Trophoblast cell (in vitro differentiated cells and primary cell): Measurements from ENCODE around the gene MRFAP1.

Source experiments
- DNase-seq, 2 donors: peaks; one replicate each; pipeline ENCODE4 v3.0.0-alpha.2; 2016
- H2AFZ ChIP-seq: 2 replicates; pipeline ENCODE4 v1.6.1; 2013; ENCODE audit warnings: low read length, moderate library complexity, mild to moderate bottlenecking; ENCODE audit not compliant: insufficient read depth, poor library complexity
- H2AK5ac ChIP-seq: 2 replicates; pipeline ENCODE4 v1.6.1; 2013; ENCODE audit warnings: mild to moderate bottlenecking, low read length
- H2BK120ac ChIP-seq: 2 replicates; pipeline ENCODE4 v1.6.1; 2013; ENCODE audit warnings: low read length, mild to moderate bottlenecking, moderate library complexity; ENCODE audit not compliant: insufficient read depth, poor library complexity
- H2BK12ac ChIP-seq: 2 replicates; pipeline ENCODE4 v1.6.1; 2013; ENCODE audit warnings: mild to moderate bottlenecking, low read length, moderate library complexity
- H2BK5ac ChIP-seq: 2 replicates; pipeline ENCODE4 v1.6.1; 2013; ENCODE audit warnings: low read length, low read depth, moderate library complexity, mild to moderate bottlenecking; ENCODE audit not compliant: poor library complexity
- H3K14ac ChIP-seq: 2 replicates; pipeline ENCODE4 v1.6.1; 2013; ENCODE audit warnings: mild to moderate bottlenecking, low read length
- H3K18ac ChIP-seq: 2 replicates; pipeline ENCODE4 v1.6.1; 2013; ENCODE audit warnings: mild to moderate bottlenecking, low read length
- H3K23ac ChIP-seq: 2 replicates; pipeline ENCODE4 v1.6.1; 2013; ENCODE audit warnings: low read length
- H3K27ac ChIP-seq: 2 replicates; pipeline ENCODE4 v1.5.1; 2013; ENCODE audit warnings: low read depth, mild to moderate bottlenecking, inconsistent platforms, low read length, moderate library complexity
- H3K27me3 ChIP-seq: 2 replicates; pipeline ENCODE4 v1.6.1; 2013; ENCODE audit warnings: inconsistent platforms, mild to moderate bottlenecking, low read length, moderate library complexity; ENCODE audit not compliant: insufficient read depth
- H3K36me3 ChIP-seq, 2 experiments: 1 replicate in 1 of 2; 2 replicates in 1 of 2; pipeline ENCODE4 v1.6.1; 2013; ENCODE audit warnings: low read length in 2 of 2, mild to moderate bottlenecking in 2 of 2, moderate library complexity in 1 of 2; ENCODE audit not compliant: insufficient read depth in 2 of 2, control insufficient read depth in 1 of 2
- H3K4ac ChIP-seq: 2 replicates; pipeline ENCODE4 v1.6.1; 2013; ENCODE audit warnings: low read depth, mild to moderate bottlenecking, low read length, moderate library complexity
- H3K4me1 ChIP-seq, 2 experiments: 1 replicate in 1 of 2; 2 replicates in 1 of 2; pipeline ENCODE4 v1.6.1; 2013; ENCODE audit warnings: low read length in 2 of 2, mild to moderate bottlenecking in 2 of 2, moderate library complexity in 1 of 2; ENCODE audit not compliant: insufficient read depth in 2 of 2, control insufficient read depth in 1 of 2
- H3K4me2 ChIP-seq: 2 replicates; pipeline ENCODE4 v1.6.1; 2013; ENCODE audit warnings: inconsistent platforms, mild to moderate bottlenecking, low read length, moderate library complexity
- H3K4me3 ChIP-seq: 2 replicates; pipeline ENCODE4 v1.5.1; 2013; ENCODE audit warnings: mild to moderate bottlenecking, low read depth, low read length, inconsistent platforms
- H3K79me1 ChIP-seq: one replicate; pipeline ENCODE4 v1.6.1; 2013; ENCODE audit warnings: low read length
- H3K79me2 ChIP-seq: 2 replicates; pipeline ENCODE4 v1.6.1; 2013; ENCODE audit warnings: low read length, mild to moderate bottlenecking; ENCODE audit not compliant: control insufficient read depth, insufficient read depth, poor library complexity
- H3K9ac ChIP-seq: 2 replicates; pipeline ENCODE4 v1.6.1; 2013; ENCODE audit warnings: mild to moderate bottlenecking, low read length
- H3K9me3 ChIP-seq: 2 replicates; pipeline ENCODE4 v1.6.1; 2013; ENCODE audit warnings: low read depth, mild to moderate bottlenecking, control low read depth, inconsistent platforms, low read length; ENCODE audit not compliant: insufficient read depth
- H4K12ac ChIP-seq: 2 replicates; pipeline ENCODE4 v1.6.1; 2013; ENCODE audit warnings: low read depth, mild to moderate bottlenecking, low read length, moderate library complexity
- H4K8ac ChIP-seq: 2 replicates; pipeline ENCODE4 v1.6.1; 2013; ENCODE audit warnings: low read depth, mild to moderate bottlenecking, low read length, moderate library complexity
- H4K91ac ChIP-seq: one replicate; pipeline ENCODE4 v1.6.1; 2013; ENCODE audit warnings: low read depth, mild to moderate bottlenecking, low read length, moderate library complexity
- WGBS: extraction: QIAGEN DNeasy Blood & Tissue Kit; methylation state at CpG from one replicate; pipeline ENCODE4 v1.1.7; 2013; ENCODE audit warnings: missing lambda C conversion rate; ENCODE audit not compliant: insufficient read length, insufficient coverage; ENCODE audit errors: extremely low coverage; 5-methylcytosine and 5-hydroxymethylcytosine counted together

The MRFAP1 gene

GRCh38 chr4:6674500-6675149 lies 34.1 kb downstream of the MRFAP1 start:
- Histone ChIP-seq H2AK5ac (no peak overlapping the region), H3K79me1 (peaks cover 2% of the 10 kb centered on the region), H3K36me3 (peaks cover 4 to 7% of the 10 kb centered on the region in 2 experiments), H2BK120ac (no peak overlapping the region), H3K79me2 (peaks cover 3% of the 10 kb centered on the region), H3K9me3 (no peaks in the 10 kb centered on the region), H3K23ac (no peak overlapping the region), H3K18ac (peak overlapping the region; percentile 81), H3K4me1 (peaks cover 0 to 9% of the 10 kb centered on the region in 2 experiments), H3K4me2 (peak overlapping the region; percentile 98), H3K4ac (peak overlapping the region; percentile 80), H3K14ac (peak overlapping the region; percentile 75), H3K27me3 (no peaks in the 10 kb centered on the region), H3K4me3 (peak overlapping the region; percentile 85), H4K8ac (peak overlapping the region; percentile 85), H3K9ac (peak overlapping the region; percentile 83), H2BK12ac (no peak overlapping the region), H4K91ac (peak overlapping the region; percentile 64), H4K12ac (peak overlapping the region; percentile 75), H2BK5ac (peak overlapping the region; percentile 24), H2AFZ (peak overlapping the region; percentile 46), H3K27ac (no peak overlapping the region)
- DNase-seq: peak in 1 of 2 donors; percentile 68
- no CpG with 5 or more reads among the region's 40 CpGs for WGBS

GRCh38 chr4:6676722-6677558 lies 36.5 kb downstream of the MRFAP1 start:
- Histone ChIP-seq H2AK5ac (no peak overlapping the region), H3K4me3 (peak overlapping the region; percentile 16), H3K14ac (no peak overlapping the region), H4K91ac (no peak overlapping the region), H3K9me3 (no peaks in the 10 kb centered on the region), H3K27me3 (no peaks in the 10 kb centered on the region), H3K18ac (peak overlapping the region; percentile 28), H2BK12ac (no peak overlapping the region), H4K8ac (no peak overlapping the region), H3K4me1 (peaks cover 0 to 9% of the 10 kb centered on the region in 2 experiments), H2BK5ac (no peak overlapping the region), H2BK120ac (no peak overlapping the region), H2AFZ (peak overlapping the region; percentile 17), H3K4ac (no peak overlapping the region), H3K79me1 (peaks cover 2% of the 10 kb centered on the region), H4K12ac (no peak overlapping the region), H3K27ac (no peak overlapping the region), H3K36me3 (peaks cover 4 to 7% of the 10 kb centered on the region in 2 experiments), H3K23ac (no peak overlapping the region), H3K9ac (no peak overlapping the region), H3K4me2 (no peak overlapping the region), H3K79me2 (peaks cover 3% of the 10 kb centered on the region)
- no peak for DNase-seq
- WGBS: no CpG with 5 or more reads among the region's 21 CpGs

GRCh38 chr4:6680372-6681034 lies 40.0 kb downstream of the MRFAP1 start:
- H3K23ac ChIP-seq: no peak overlapping the region
- H2BK12ac ChIP-seq: no peak overlapping the region
- H3K79me1 ChIP-seq: no peaks in the 10 kb centered on the region
- no peak overlapping the region for H3K4me3 ChIP-seq
- H3K14ac ChIP-seq: no peak overlapping the region
- H3K27ac ChIP-seq: no peak overlapping the region
- peaks cover 4 to 7% of the 10 kb centered on the region in 2 experiments for H3K36me3 ChIP-seq
- no peaks in the 10 kb centered on the region for H3K9me3 ChIP-seq
- H3K18ac ChIP-seq: no peak overlapping the region
- no peak for DNase-seq
- no peak overlapping the region for H3K4me2 ChIP-seq
- H4K8ac ChIP-seq: no peak overlapping the region
- H2AFZ ChIP-seq: no peak overlapping the region
- no peak overlapping the region for H2AK5ac ChIP-seq
- H3K27me3 ChIP-seq: no peaks in the 10 kb centered on the region
- no peak overlapping the region for H3K9ac ChIP-seq
- no CpG with 5 or more reads among the region's 10 CpGs for WGBS
- H3K4ac ChIP-seq: no peak overlapping the region
- H2BK5ac ChIP-seq: no peak overlapping the region
- H4K12ac ChIP-seq: no peak overlapping the region
- peaks cover 3 to 5% of the 10 kb centered on the region in 2 experiments for H3K4me1 ChIP-seq
- no peaks in the 10 kb centered on the region for H3K79me2 ChIP-seq
- H4K91ac ChIP-seq: no peak overlapping the region
- H2BK120ac ChIP-seq: no peak overlapping the region

- H2AK5ac ChIP-seq: no peak overlapping the region
- H2BK12ac ChIP-seq: no peak overlapping the region
- H3K4me2 ChIP-seq: no peak overlapping the region
- no peaks in the 10 kb centered on the region for H3K79me2 ChIP-seq
- H3K9ac ChIP-seq: no peak overlapping the region
- H3K4ac ChIP-seq: no peak overlapping the region
- H2AFZ ChIP-seq: no peak overlapping the region
- no peak overlapping the region for H4K91ac ChIP-seq
- no peak overlapping the region for H2BK120ac ChIP-seq
- H3K4me3 ChIP-seq: no peak overlapping the region
- DNase-seq: no peak
- H3K4me1 ChIP-seq: peaks cover 3 to 5% of the 10 kb centered on the region in 2 experiments
- no peak overlapping the region for H2BK5ac ChIP-seq
- no peaks in the 10 kb centered on the region for H3K27me3 ChIP-seq
- WGBS: no CpG with 5 or more reads among the region's 9 CpGs
- H3K18ac ChIP-seq: no peak overlapping the region
- H3K27ac ChIP-seq: no peak overlapping the region
- H4K12ac ChIP-seq: no peak overlapping the region
- no peaks in the 10 kb centered on the region for H3K9me3 ChIP-seq
- no peak overlapping the region for H4K8ac ChIP-seq
- peaks cover 2 to 4% of the 10 kb centered on the region in 2 experiments for H3K36me3 ChIP-seq
- H3K23ac ChIP-seq: no peak overlapping the region
- no peaks in the 10 kb centered on the region for H3K79me1 ChIP-seq
- no peak overlapping the region for H3K14ac ChIP-seq
Observed at GRCh38 chr4:6681191-6681590, 40.7 kb downstream of the MRFAP1 start.
